ENCODE results near the gene DHFR2.

DNA sequence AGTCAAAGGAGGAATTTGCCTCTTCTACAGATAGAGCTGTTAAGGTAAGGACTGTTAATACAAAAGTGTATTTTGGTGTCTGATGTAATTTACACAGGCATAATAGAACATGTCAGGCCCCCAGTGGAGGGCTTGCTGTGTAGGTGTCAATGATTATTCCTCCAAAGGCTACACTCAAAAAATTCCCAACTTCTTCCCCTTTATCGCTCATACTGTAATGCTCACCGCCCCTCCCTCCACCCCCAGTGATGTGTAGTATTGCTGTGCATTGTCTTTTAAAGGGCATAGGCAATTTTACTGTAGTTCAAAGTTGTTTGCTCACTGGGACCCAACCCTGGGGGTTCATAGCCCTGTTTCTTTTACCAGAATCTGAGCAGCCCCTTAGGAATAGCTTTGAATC, 32.4 kb upstream of the DHFR2 start:
- TF ChIP-seq, protein P1, sequence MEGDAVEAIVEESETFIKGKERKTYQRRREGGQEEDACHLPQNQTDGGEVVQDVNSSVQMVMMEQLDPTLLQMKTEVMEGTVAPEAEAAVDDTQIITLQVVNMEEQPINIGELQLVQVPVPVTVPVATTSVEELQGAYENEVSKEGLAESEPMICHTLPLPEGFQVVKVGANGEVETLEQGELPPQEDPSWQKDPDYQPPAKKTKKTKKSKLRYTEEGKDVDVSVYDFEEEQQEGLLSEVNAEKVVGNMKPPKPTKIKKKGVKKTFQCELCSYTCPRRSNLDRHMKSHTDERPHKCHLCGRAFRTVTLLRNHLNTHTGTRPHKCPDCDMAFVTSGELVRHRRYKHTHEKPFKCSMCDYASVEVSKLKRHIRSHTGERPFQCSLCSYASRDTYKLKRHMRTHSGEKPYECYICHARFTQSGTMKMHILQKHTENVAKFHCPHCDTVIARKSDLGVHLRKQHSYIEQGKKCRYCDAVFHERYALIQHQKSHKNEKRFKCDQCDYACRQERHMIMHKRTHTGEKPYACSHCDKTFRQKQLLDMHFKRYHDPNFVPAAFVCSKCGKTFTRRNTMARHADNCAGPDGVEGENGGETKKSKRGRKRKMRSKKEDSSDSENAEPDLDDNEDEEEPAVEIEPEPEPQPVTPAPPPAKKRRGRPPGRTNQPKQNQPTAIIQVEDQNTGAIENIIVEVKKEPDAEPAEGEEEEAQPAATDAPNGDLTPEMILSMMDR (IDR thresholded peaks at IDR 0.05) = no peak
- TF ChIP-seq POLR2A (IDR thresholded peaks at IDR 0.05) = no peak

Measured in uterus (tissue), 2 donors.